Measurements from ENCODE around the gene WDR45B. TPM values are rescaled to one million over a fixed set of nuclear protein-coding genes. Genes with fewer than 3 reads are reported as not detected.

The WDR45B gene
- total and polyA plus RNA-seq, 2 experiments from 2014 or later = 83.2 to 99.5 TPM

- Histone ChIP-seq H3K27ac (no peak overlapping the region), H3K27me3 (no peaks in the 10 kb centered on the region), H3K9me3 (ENCODE audit: low read depth) (no peaks in the 10 kb centered on the region), H3K36me3 (no peaks in the 10 kb centered on the region), H3K4me1 (ENCODE audit: low read depth) (no peaks in the 10 kb centered on the region), H3K4me3 (no peak overlapping the region)
- no peak for DNase-seq (ENCODE audit: low read depth in 1 of 2, low spot score in 1 of 2)
- no peak for TF ChIP-seq CTCF (IDR thresholded peaks at IDR 0.05; ENCODE audit: low read depth, low read length)
These were observed 16.0 kb upstream of the WDR45B start for GRCh38 chr17:82664276-82664575.

- DNase-seq (ENCODE audit: low read depth in 1 of 2, low spot score in 1 of 2) = no peak
- Histone ChIP-seq H3K4me1 (ENCODE audit: low read depth) (no peaks in the 10 kb centered on the region), H3K27ac (no peak overlapping the region), H3K4me3 (no peak overlapping the region), H3K27me3 (no peaks in the 10 kb centered on the region), H3K36me3 (no peaks in the 10 kb centered on the region), H3K9me3 (ENCODE audit: low read depth) (no peaks in the 10 kb centered on the region)
- TF ChIP-seq CTCF (IDR thresholded peaks at IDR 0.05; ENCODE audit: low read depth, low read length) = no peak
These were observed 15.4 kb upstream of the WDR45B start for GRCh38 chr17:82663381-82664275.

GRCh38 chr17:82662711-82663261, 14.5 kb upstream of the WDR45B start:
- Histone ChIP-seq H3K9me3 (ENCODE audit: low read depth) (no peaks in the 10 kb centered on the region), H3K27ac (no peak overlapping the region)
- no peak for DNase-seq (ENCODE audit: low read depth in 1 of 2, low spot score in 1 of 2)

GRCh38 chr17:82661717-82662683, 13.8 kb upstream of the WDR45B start:
- Histone ChIP-seq H3K27ac (no peak overlapping the region), H3K4me3 (no peak overlapping the region), H3K4me1 (ENCODE audit: low read depth) (no peaks in the 10 kb centered on the region), H3K27me3 (no peaks in the 10 kb centered on the region), H3K36me3 (no peaks in the 10 kb centered on the region), H3K9me3 (ENCODE audit: low read depth) (no peaks in the 10 kb centered on the region)
- no peak for DNase-seq (ENCODE audit: low read depth in 1 of 2, low spot score in 1 of 2)
- TF ChIP-seq CTCF (IDR thresholded peaks at IDR 0.05; ENCODE audit: low read depth, low read length) = no peak

More at GRCh38 chr17:82662711-82663261, 14.5 kb upstream of the WDR45B start:
- Histone ChIP-seq H3K4me3 (no peak overlapping the region), H3K27me3 (no peaks in the 10 kb centered on the region), H3K4me1 (ENCODE audit: low read depth) (no peaks in the 10 kb centered on the region), H3K36me3 (no peaks in the 10 kb centered on the region)
- no peak for TF ChIP-seq CTCF (IDR thresholded peaks at IDR 0.05; ENCODE audit: low read depth, low read length)

- Histone ChIP-seq H3K36me3 (no peaks in the 10 kb centered on the region), H3K4me1 (ENCODE audit: low read depth) (no peaks in the 10 kb centered on the region), H3K27me3 (no peaks in the 10 kb centered on the region), H3K4me3 (no peak overlapping the region), H3K9me3 (ENCODE audit: low read depth) (no peaks in the 10 kb centered on the region), H3K27ac (no peak overlapping the region)
- no peak for TF ChIP-seq CTCF (IDR thresholded peaks at IDR 0.05; ENCODE audit: low read depth, low read length)
- DNase-seq (ENCODE audit: low read depth in 1 of 2, low spot score in 1 of 2) = no peak
These were observed 11.6 kb upstream of the WDR45B start for GRCh38 chr17:82659886-82660285.
